Neural progenitor cell (in vitro differentiated cells): ENCODE results near the gene HNRNPAB. TPM values are rescaled to one million over a fixed set of nuclear protein-coding genes. Genes with fewer than 3 reads are reported as not detected.

Experiments used
- DNase-seq: peaks from one replicate; pipeline ENCODE4 v3.0.0-alpha.2; 2016; ENCODE audit warnings: low spot score
- H2AFZ ChIP-seq: fragments of 200-600 bp; sonication (generic); replicated peaks from 2 replicates; pipeline ENCODE4 v1.6.1; 2016; ENCODE audit warnings: antibody characterized with exemption
- H3F3A ChIP-seq: fragments of 200-600 bp; sonication (generic); 2 replicates; pipeline ENCODE4 v1.6.1; 2016; ENCODE audit warnings: antibody characterized with exemption, low read depth
- H3K27ac ChIP-seq: fragments of 200-600 bp; sonication (generic); 2 replicates; pipeline ENCODE4 v1.5.1; 2016; ENCODE audit warnings: mild to moderate bottlenecking
- H3K27me3 ChIP-seq: fragments of 200-600 bp; sonication (generic); 2 replicates; pipeline ENCODE4 v1.6.1; 2016; ENCODE audit warnings: mild to moderate bottlenecking, moderate library complexity
- H3K36me3 ChIP-seq: fragments of 200-600 bp; sonication (generic); 2 replicates; pipeline ENCODE4 v1.5.1; 2016
- H3K4me1 ChIP-seq: fragments of 200-600 bp; sonication (generic); 2 replicates; pipeline ENCODE4 v1.6.1; 2016; ENCODE audit warnings: mixed run types
- H3K4me2 ChIP-seq: fragments of 200-600 bp; sonication (generic); 2 replicates; pipeline ENCODE4 v1.6.1; 2016
- H3K4me3 ChIP-seq: fragments of 200-600 bp; sonication (generic); 2 replicates; pipeline ENCODE4 v1.5.1; 2016
- H3K79me2 ChIP-seq: fragments of 200-600 bp; sonication (generic); 2 replicates; pipeline ENCODE4 v1.6.1; 2016; ENCODE audit warnings: low read depth
- H3K9ac ChIP-seq: fragments of 200-600 bp; sonication (generic); 2 replicates; pipeline ENCODE4 v1.6.1; 2016
- H3K9me3 ChIP-seq: fragments of 200-600 bp; sonication (generic); 2 replicates; pipeline ENCODE4 v1.5.1; 2016; ENCODE audit warnings: low read depth
- H4K20me1 ChIP-seq: fragments of 200-600 bp; sonication (generic); 2 replicates; pipeline ENCODE4 v1.6.1; 2016; ENCODE audit warnings: low read depth
- H3K27ac Mint-ChIP-seq: 3 replicates; pipeline ENCODE4 v1.8.0; 2021; ENCODE audit warnings: mixed read lengths
- H3K27me3 Mint-ChIP-seq: 2 replicates; pipeline ENCODE4 v1.8.0; 2022; ENCODE audit warnings: low read depth, mild to moderate bottlenecking, inconsistent platforms, moderate library complexity, mixed read lengths; ENCODE audit not compliant: insufficient read depth
- H3K36me3 Mint-ChIP-seq: 3 replicates; pipeline ENCODE4 v1.8.0; 2021; ENCODE audit warnings: mixed read lengths
- H3K4me1 Mint-ChIP-seq: 3 replicates; pipeline ENCODE4 v1.8.0; 2021; ENCODE audit warnings: mixed read lengths
- H3K4me3 Mint-ChIP-seq: 3 replicates; pipeline ENCODE4 v1.8.0; 2021; ENCODE audit warnings: mild to moderate bottlenecking, moderate library complexity, mixed read lengths
- H3K9me3 Mint-ChIP-seq: 3 replicates; pipeline ENCODE4 v1.8.0; 2020; ENCODE audit warnings: mixed read lengths
- EZH2 ChIP-seq: fragments of 200-600 bp; sonication (generic); IDR thresholded peaks from 2 replicates; pipeline ENCODE4 v1.6.1; 2017; ENCODE audit warnings: antibody characterized with exemption, mild to moderate bottlenecking, moderate library complexity
- EZH2phosphoT487 ChIP-seq: fragments of 200-600 bp; sonication (generic); IDR thresholded peaks from 2 replicates; pipeline ENCODE4 v1.6.1; 2017; ENCODE audit warnings: antibody characterized with exemption
- total RNA-seq: library from RNA; depleted of rRNA; stranded (reverse); fragments of >200 nt; gene quantifications from 2 replicates; pipeline ENCODE4 v1.2.3, GENCODE V29; 2015; ENCODE audit warnings: low replicate concordance
- TF ChIP-seq, protein P1 (sequence below): fragments of 200-600 bp; sonication (generic); IDR thresholded peaks from 2 replicates; pipeline ENCODE4 v1.5.1; 2017; ENCODE audit warnings: antibody characterized with exemption, mild to moderate bottlenecking

The HNRNPAB gene
- total RNA-seq, 1 donor from 2014 or later, result 195 TPM

GRCh38 chr5:178216779-178217178 is 12.4 kb downstream of the HNRNPAB start:
- H3K9me3 ChIP-seq, result no peaks in the 10 kb centered on the region
- H3K4me2 ChIP-seq, result no peak overlapping the region
- H3K4me1 Mint-ChIP-seq, result no peaks in the 10 kb centered on the region
- TF ChIP-seq, protein P1, sequence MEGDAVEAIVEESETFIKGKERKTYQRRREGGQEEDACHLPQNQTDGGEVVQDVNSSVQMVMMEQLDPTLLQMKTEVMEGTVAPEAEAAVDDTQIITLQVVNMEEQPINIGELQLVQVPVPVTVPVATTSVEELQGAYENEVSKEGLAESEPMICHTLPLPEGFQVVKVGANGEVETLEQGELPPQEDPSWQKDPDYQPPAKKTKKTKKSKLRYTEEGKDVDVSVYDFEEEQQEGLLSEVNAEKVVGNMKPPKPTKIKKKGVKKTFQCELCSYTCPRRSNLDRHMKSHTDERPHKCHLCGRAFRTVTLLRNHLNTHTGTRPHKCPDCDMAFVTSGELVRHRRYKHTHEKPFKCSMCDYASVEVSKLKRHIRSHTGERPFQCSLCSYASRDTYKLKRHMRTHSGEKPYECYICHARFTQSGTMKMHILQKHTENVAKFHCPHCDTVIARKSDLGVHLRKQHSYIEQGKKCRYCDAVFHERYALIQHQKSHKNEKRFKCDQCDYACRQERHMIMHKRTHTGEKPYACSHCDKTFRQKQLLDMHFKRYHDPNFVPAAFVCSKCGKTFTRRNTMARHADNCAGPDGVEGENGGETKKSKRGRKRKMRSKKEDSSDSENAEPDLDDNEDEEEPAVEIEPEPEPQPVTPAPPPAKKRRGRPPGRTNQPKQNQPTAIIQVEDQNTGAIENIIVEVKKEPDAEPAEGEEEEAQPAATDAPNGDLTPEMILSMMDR, result no peak
- TF ChIP-seq EZH2 (no peak), EZH2phosphoT487 (no peak)
- peaks cover 45% of the 10 kb centered on the region for H3K36me3 Mint-ChIP-seq
- peaks cover 39% of the 10 kb centered on the region for H4K20me1 ChIP-seq
- H3K27me3 ChIP-seq, result no peaks in the 10 kb centered on the region
- H3K36me3 ChIP-seq, result peaks cover 6% of the 10 kb centered on the region
- no peaks in the 10 kb centered on the region for H3K79me2 ChIP-seq
- H3K27me3 Mint-ChIP-seq, result peaks cover 2% of the 10 kb centered on the region
- H3K4me3 ChIP-seq, result no peak overlapping the region
- H3K9ac ChIP-seq, result no peak overlapping the region
- H3K27ac ChIP-seq, result no peak overlapping the region
- no peak for DNase-seq
- H3K4me1 ChIP-seq, result no peaks in the 10 kb centered on the region
- peaks cover 31% of the 10 kb centered on the region for H3F3A ChIP-seq
- H2AFZ ChIP-seq, result no peak overlapping the region
- H3K9me3 Mint-ChIP-seq, result no peaks in the 10 kb centered on the region
- no peak overlapping the region for H3K4me3 Mint-ChIP-seq
- no peak overlapping the region for H3K27ac Mint-ChIP-seq

DNA sequence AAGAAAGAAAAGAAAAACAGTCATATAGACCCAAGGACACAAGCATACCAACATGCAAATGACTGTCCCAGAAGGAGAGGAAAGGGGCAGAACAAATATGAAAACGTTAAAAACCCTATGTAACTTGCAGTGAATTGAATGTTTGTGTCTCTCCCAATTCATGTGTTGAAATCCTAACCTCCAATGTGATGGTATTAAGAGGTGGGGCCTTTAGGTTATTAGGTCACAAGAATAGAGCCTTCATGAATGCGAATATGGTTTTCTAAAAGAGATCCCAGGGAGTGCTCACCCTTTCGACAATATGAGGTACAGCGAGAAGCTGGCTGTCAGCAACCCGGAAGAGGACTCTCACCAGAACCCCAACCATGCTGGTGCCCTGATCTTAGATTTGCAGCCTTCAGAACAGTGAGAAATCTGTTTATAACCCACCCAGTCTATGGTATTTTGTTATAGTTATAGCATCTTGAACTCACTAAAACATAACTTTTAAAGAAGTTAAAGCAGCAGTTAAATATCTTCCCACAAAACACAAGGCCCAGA is 14.0 kb downstream of the HNRNPAB start:
- Histone ChIP-seq H3K4me2 (no peak overlapping the region), H3K27me3 (no peaks in the 10 kb centered on the region), H4K20me1 (peaks cover 24% of the 10 kb centered on the region), H3K36me3 (peaks cover 6% of the 10 kb centered on the region), H3K9ac (no peak overlapping the region), H2AFZ (no peak overlapping the region), H3K4me1 (peaks cover 2% of the 10 kb centered on the region), H3K9me3 (no peaks in the 10 kb centered on the region), H3K4me3 (no peak overlapping the region), H3K27ac (no peak overlapping the region), H3K79me2 (no peaks in the 10 kb centered on the region), H3F3A (peaks cover 19% of the 10 kb centered on the region)
- no peak overlapping the region for H3K27ac Mint-ChIP-seq
- H3K4me1 Mint-ChIP-seq, result peaks cover 4% of the 10 kb centered on the region
- peaks cover 48% of the 10 kb centered on the region for H3K36me3 Mint-ChIP-seq
- no peak overlapping the region for H3K4me3 Mint-ChIP-seq
- peaks cover 2% of the 10 kb centered on the region for H3K27me3 Mint-ChIP-seq
- TF ChIP-seq EZH2phosphoT487 (no peak), EZH2 (no peak)
- TF ChIP-seq, protein P1, result no peak
- DNase-seq, result no peak
- no peaks in the 10 kb centered on the region for H3K9me3 Mint-ChIP-seq

DNA sequence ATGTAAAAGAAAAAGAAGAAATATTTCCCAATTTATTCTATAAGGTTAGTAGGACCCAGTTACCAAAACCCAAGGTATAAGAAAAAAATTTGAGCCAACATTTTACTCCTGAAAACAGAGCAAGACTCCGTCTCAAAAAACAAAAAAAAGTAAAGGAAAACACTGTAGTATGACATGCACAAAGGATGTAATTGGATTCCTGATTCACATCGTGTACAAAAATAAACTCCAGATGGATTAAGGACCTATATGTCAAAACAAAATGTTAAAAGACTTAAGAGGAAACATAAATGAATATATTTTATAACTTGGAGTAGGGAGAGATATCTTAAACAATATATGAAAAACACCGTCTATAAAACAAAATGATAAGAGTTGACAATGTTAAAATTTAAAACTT is 14.5 kb downstream of the HNRNPAB start:
- no peak overlapping the region for H3K27ac ChIP-seq
- peaks cover 19% of the 10 kb centered on the region for H4K20me1 ChIP-seq
- peaks cover 7% of the 10 kb centered on the region for H3K4me1 ChIP-seq
- Mint-ChIP-seq H3K4me3 (no peak overlapping the region), H3K4me1 (peaks cover 8% of the 10 kb centered on the region), H3K27me3 (no peaks in the 10 kb centered on the region), H3K9me3 (no peaks in the 10 kb centered on the region), H3K27ac (no peak overlapping the region), H3K36me3 (peaks cover 46% of the 10 kb centered on the region)
- no peaks in the 10 kb centered on the region for H3K9me3 ChIP-seq
- no peak overlapping the region for H3K4me3 ChIP-seq
- TF ChIP-seq, protein P1, result no peak
- TF ChIP-seq EZH2 (no peak), EZH2phosphoT487 (no peak)
- H3K4me2 ChIP-seq, result no peak overlapping the region
- H3K9ac ChIP-seq, result no peak overlapping the region
- no peak for DNase-seq
- H3F3A ChIP-seq, result peaks cover 16% of the 10 kb centered on the region
- H3K79me2 ChIP-seq, result no peaks in the 10 kb centered on the region
- peaks cover 6% of the 10 kb centered on the region for H3K36me3 ChIP-seq
- H3K27me3 ChIP-seq, result no peaks in the 10 kb centered on the region
- no peak overlapping the region for H2AFZ ChIP-seq
